HepG2 (cell line): Measurements from ENCODE around the gene IFT80. TPM values are rescaled to one million over a fixed set of nuclear protein-coding genes. Genes with fewer than 3 reads are reported as not detected.
A peak's percentile ranks its signal among the peaks of the same experiment; 100 is the strongest.

Experiments
- ELF4 ChIP-seq: sonication (generic); formaldehyde crosslinking; IDR thresholded peaks from 2 replicates; pipeline ENCODE4 v1.5.0; 2020; ENCODE audit warnings: missing genetic modification reagents, mild to moderate bottlenecking, moderate library complexity, borderline replicate concordance
- MAZ ChIP-seq, 2 experiments: sonication (generic) in 1 of 2; formaldehyde crosslinking in 1 of 2; IDR thresholded peaks; 2 replicates each; pipeline versions ENCODE4 v1.5.0 to v1.6.1; 2012 to 2020; ENCODE audit warnings: low read depth in 2 of 2, mild to moderate bottlenecking in 2 of 2, borderline replicate concordance in 1 of 2, improper control_type of control experiment in 1 of 2, low read length in 1 of 2, missing genetic modification reagents in 1 of 2, moderate library complexity in 1 of 2
- MTF2 ChIP-seq: sonication (generic); formaldehyde crosslinking; IDR thresholded peaks from 2 replicates; pipeline ENCODE4 v1.5.0; 2020; ENCODE audit warnings: missing genetic modification reagents, borderline replicate concordance
- PHF8 ChIP-seq: sonication (generic); formaldehyde crosslinking; IDR thresholded peaks from 2 replicates; pipeline ENCODE4 v1.5.0; 2020; ENCODE audit warnings: missing genetic modification reagents
- SETDB1 ChIP-seq: sonication (generic); formaldehyde crosslinking; IDR thresholded peaks from 2 replicates; pipeline ENCODE4 v1.5.1; 2020; ENCODE audit warnings: missing genetic modification reagents, mild to moderate bottlenecking, borderline replicate concordance
- TAF15 ChIP-seq: fragments of 200-400 bp; formaldehyde crosslinking; IDR thresholded peaks from one replicate; pipeline ENCODE4 v1.6.1; 2018; ENCODE audit warnings: mild to moderate bottlenecking, low read depth, low read length; ENCODE audit not compliant: poor library complexity, severe bottlenecking
- TCF7L2 ChIP-seq: IDR thresholded peaks from 2 replicates; pipeline ENCODE4 v1.6.1; 2011; ENCODE audit warnings: mild to moderate bottlenecking, low read depth, low read length, moderate library complexity
- ZNF432 ChIP-seq: sonication (generic); formaldehyde crosslinking; IDR thresholded peaks from 2 replicates; pipeline ENCODE4 v1.5.0; 2020; ENCODE audit warnings: missing genetic modification reagents, mild to moderate bottlenecking, borderline replicate concordance
- ZNF589 ChIP-seq: sonication (generic); formaldehyde crosslinking; conservative IDR thresholded peaks from 2 replicates; pipeline ENCODE4 v1.8.0; 2022; ENCODE audit warnings: mild to moderate bottlenecking, moderate library complexity, missing genetic modification reagents
- ZNF746 ChIP-seq: sonication (generic); formaldehyde crosslinking; IDR thresholded peaks from 2 replicates; pipeline ENCODE4 v1.8.0; 2022; ENCODE audit warnings: mild to moderate bottlenecking, missing genetic modification reagents
- ZSCAN9 ChIP-seq: IDR thresholded peaks from 2 replicates; pipeline ENCODE4 v1.6.1; 2016; ENCODE audit warnings: borderline replicate concordance
- polyA plus RNA-seq, 8 experiments: library from polyadenylated mRNA; depleted of rRNA in 3 of 8; stranded (reverse) in 7 of 8; unstranded in 1 of 8; fragments of >200 nt; fragmentation: Illumina TruSeq in 4 of 8; extraction: Trizol in 4 of 8; gene quantifications; 2 replicates each; pipeline versions ENCODE4 v1.2.1 to v1.2.3, GENCODE V29; 2011 to 2016; ENCODE audit warnings: low read depth in 4 of 8, missing spikeins in 1 of 8, mixed read lengths in 1 of 8; ENCODE audit not compliant: insufficient read depth in 1 of 8
- total RNA-seq, 5 experiments: library from RNA; depleted of rRNA; stranded (reverse); fragments of >200 nt; fragmentation: Illumina TruSeq; extraction: Trizol; gene quantifications; 2 replicates each; pipeline ENCODE4 v1.2.3, GENCODE V29; 2016; ENCODE audit warnings: low read depth in 1 of 5
- TF ChIP-seq, protein P1 (sequence below): sonication (generic); formaldehyde crosslinking; IDR thresholded peaks from 2 replicates; pipeline ENCODE4 v1.5.1; 2020; ENCODE audit warnings: mild to moderate bottlenecking, moderate library complexity, missing genetic modification reagents

Gene IFT80
- total and polyA plus RNA-seq, 2 of the 13 experiments (the other 11 are each of a cell fraction or from before 2014, with no cell fraction given) = 11.4 to 15.7 TPM

DNA sequence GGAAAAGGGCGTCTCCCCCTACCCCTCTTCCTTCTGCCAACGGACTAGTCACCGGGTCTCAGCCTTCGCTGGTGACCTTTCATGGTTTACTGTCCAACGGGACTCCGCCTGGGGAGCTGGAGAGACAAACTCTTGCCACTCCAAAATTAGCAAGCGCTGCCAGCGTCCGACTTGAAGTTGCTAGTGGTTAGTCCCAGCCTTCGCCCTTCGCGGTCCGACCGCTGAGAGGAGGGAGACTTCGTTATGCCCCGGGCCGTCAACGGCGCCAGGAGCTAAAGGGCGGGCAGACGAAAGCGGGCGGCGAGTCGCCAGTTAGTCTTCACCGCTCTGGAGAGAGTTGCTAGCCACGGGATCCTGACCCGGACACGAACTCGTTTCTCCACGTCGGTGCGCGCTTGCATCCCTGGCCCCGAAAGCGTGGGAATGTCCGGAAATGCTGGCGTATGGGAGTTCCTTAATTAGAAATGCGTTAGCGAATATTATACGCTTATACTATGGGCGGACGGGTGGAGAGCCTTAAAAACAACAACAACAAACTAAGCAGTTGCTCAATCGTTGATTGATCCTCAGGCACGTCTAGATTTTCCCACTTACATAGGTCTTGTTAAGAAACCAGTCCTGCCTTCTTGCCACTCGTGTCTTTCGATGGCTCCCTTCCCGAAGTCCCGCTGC, 1.1 kb upstream of the IFT80 start (continued):
- TF ChIP-seq PHF8 (CRISPR knock-in tag) (peak; percentile 32; the same call in 1 of the 2 replicates), ZNF432 (CRISPR knock-in tag) (no peak), MTF2 (CRISPR knock-in tag) (no peak), ZSCAN9 (CRISPR knock-in tag) (no peak), ZNF746 (CRISPR knock-in tag) (0 out of 2 replicates have a peak, but pooled peaks have one; percentile 12), TAF15 (no peak), MAZ (IDR thresholded peaks at IDR 0.05; ENCODE audit: borderline replicate concordance, low read depth, low read length) (no peak), MAZ (CRISPR knock-in tag; IDR thresholded peaks at IDR 0.05; ENCODE audit: low read depth) (peak; percentile 54; the same call in 1 of the 2 replicates), SETDB1 (CRISPR knock-in tag) (no peak), ZNF589 (CRISPR knock-in tag) (no peak), ELF4 (CRISPR knock-in tag) (0 out of 2 replicates have a peak, but pooled peaks have one; percentile 43), TCF7L2 (no peak)
- TF ChIP-seq, protein P1, sequence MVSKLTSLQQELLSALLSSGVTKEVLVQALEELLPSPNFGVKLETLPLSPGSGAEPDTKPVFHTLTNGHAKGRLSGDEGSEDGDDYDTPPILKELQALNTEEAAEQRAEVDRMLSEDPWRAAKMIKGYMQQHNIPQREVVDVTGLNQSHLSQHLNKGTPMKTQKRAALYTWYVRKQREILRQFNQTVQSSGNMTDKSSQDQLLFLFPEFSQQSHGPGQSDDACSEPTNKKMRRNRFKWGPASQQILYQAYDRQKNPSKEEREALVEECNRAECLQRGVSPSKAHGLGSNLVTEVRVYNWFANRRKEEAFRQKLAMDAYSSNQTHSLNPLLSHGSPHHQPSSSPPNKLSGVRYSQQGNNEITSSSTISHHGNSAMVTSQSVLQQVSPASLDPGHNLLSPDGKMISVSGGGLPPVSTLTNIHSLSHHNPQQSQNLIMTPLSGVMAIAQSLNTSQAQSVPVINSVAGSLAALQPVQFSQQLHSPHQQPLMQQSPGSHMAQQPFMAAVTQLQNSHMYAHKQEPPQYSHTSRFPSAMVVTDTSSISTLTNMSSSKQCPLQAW (CRISPR knock-in tag) = 0 out of 2 replicates have a peak, but pooled peaks have one; percentile 22
